ENCODE results near the gene NAA80.

DNA sequence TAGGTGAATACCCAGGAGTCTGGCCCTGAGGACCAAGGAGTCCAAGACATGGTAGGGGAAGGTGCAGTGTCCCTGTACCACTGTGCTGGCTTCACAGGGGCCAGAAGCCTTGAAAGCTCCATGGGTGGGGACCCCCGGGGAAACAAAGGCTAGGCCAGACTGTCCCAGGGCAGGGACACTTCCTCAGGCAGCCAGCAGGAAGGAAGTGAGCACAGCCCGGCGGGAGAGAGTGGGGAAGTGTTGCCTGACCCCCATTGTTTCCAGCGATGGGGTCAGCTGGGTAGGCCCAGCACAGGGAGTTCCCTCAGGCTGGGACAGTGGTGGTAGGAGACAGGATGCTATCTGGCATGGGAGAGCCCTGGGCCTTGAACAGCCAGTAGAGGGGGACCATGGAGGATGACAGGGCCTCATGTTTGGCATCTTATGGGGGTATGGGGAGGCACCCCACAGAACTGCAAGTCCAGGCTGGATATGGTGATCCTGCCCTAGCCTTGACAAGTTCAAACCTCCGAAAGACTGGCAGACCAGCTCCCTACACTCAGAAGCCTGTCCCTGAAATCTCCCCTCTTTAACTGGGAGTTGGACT lies 24.5 kb upstream of the NAA80 start:
- TF ChIP-seq CTCF (IDR thresholded peaks at IDR 0.05) (peak in 1 of 4 experiments; percentile 21), POLR2A (IDR thresholded peaks at IDR 0.05) (no peak)
